Dermis microvascular lymphatic vessel endothelial cell (primary cell): Measurements from ENCODE around the gene TMEM217. TPM values are rescaled to one million over a fixed set of nuclear protein-coding genes. Genes with fewer than 3 reads are reported as not detected.
"Not testable (repeated sequence)": the region's sequence is repeated elsewhere in the genome, so short reads cannot be mapped to it uniquely, and the experiment has no call there.

Experiments
- DNase-seq, 2 donors: peaks; one replicate each; pipeline versions ENCODE4 v3.0.0 to v3.0.0-alpha.2; 2010; ENCODE audit warnings: low read depth in 2 of 2
- total RNA-seq: library from RNA; depleted of rRNA; stranded (reverse); fragments of >200 nt; gene quantifications from 2 replicates; pipeline ENCODE4 v1.2.1, GENCODE V29; 2014

Gene TMEM217
- total RNA-seq, 1 donor from 2014 or later, result 8.6 TPM

DNA sequence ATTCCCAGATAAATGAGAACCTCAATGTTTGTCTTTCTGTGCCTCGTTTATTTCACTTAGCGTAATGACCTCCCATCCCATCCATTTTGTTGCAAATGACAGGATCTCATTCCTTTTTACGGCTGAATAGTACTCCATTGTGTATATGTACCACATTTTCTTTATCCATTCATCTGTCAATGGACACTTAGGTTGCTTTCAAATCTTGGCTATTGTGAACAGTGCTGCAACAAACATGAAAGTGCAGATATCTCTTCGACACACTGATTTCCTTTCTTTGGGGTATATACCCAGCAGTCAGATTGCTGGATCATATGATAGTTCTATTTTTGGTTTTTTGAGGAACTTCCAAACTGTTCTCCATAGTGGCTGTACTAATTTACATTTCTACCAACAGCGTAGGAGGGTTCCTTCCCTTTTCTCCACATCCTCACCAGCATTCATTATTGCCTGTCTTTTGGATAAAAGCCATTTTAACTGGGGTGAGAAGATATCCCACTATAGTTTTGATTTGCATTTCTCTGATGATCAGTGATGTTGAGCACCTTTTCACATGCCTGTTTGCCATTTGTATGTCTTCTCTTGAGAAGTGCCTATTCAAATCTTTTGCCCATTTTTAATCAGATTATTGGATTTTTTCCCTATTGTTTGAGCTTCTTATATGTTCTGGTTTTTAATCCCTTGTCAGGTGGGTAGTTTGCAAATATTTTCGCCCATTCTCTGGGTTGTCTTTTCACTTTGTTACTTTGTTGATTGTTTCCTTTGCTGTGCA is 71.8 kb downstream of the TMEM217 start:
- DNase-seq, result not testable (repeated sequence)

DNA sequence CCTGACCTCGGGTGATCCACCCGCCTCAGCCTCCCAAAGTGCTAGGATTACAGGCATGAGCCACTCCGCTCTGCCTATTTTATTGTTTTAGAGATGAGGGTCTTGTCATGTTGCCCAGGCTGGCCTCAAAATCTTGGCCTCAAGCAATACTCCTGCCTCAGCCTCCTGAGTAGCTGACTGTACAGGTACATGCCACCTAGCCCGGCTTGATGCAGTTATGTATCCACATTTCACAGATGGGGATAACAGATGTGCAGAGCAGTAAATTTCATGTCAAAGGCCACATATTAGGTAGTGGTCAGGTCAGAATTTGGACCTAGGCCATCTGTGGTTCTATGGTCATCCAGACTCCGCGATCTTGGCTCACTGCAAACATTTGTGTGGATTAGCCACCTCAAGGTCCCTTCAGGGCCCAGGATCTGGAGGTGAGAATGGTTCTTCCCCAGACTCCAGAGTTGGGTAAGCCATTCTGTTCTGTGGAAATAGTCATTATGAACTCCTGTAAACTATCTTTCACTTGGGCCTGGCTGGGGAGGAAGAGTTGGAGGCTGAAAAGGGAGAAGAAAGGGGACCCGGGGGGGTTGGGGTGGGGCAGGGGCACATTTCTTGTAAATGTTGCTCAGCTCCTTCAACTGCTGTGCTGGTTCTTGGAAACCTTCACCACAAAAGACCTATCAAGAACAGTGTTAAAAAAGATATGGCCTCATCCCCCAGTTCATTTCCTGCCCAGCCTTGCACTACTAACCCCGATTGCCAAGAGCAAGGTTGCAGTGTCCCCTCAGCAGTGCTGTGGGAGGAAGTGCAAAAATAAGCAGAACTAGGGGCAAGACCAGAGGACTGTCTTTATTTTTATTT is 75.0 kb downstream of the TMEM217 start:
- DNase-seq, result no peak

DNA sequence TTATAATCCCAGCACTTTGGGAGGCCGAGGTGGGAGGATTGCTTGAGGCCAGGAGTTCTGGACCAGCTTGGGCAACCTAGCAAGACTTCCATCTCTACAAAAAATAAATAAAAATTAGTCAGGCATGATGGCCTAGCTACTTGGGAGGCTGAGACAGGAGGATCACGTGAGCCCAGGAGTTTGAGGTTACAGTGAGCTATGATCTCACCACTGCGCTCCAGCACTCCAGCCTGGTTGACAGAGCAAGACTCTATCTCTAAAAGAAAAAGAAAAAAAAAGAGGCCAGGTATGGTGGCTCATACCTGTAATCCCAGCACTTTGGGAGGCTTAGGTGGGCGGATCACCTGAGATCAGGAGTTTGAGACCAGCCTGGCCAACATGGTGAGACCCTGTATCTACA is 77.3 kb downstream of the TMEM217 start:
- DNase-seq, result not testable (repeated sequence)

DNA sequence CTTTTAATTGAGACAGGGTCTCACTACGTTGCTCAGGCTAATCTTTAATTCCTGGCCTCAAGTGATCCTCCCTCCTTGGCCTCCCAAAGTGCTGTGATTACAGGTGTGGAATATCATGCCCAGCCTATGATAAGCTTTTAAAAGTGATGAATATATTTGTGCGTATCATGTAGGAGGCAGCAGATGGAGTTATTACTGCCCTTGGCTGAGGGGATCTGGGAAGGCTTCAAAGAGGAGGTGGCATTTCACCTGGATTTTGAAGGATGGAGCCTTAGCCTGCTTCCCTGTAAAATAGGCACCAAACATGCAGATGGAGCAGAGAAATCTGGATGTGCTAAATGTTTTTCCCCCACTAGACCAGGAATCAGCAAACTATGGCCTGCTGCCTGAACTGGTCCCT is 77.9 kb downstream of the TMEM217 start:
- no peak for DNase-seq

DNA sequence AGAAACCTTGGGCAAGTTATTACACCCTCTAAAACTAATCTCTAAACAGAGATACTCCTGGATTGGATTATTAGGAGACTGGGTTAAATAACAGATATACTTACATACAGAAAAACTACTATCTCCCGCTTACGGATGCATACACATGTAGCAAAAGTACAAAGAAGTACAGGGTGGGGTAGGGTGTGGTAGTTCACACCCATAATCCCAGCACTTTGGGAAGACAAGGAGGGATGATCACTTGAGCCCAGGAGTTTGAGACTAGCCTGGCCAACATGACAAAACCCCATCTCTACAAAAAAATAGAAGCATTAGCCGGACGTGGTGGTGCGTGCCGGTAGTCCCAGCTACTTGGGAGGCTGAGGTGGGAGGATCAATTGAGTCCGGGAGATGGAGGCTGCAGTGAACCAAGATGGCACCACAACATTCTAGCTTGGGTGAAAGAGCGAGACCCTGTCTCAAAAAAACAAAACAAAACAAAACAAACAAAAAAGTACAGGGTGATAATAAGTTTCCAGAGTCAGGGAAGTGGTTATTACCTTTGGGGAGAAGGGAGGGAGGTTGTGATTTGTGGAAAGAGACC is 79.9 kb downstream of the TMEM217 start:
- no peak for DNase-seq

DNA sequence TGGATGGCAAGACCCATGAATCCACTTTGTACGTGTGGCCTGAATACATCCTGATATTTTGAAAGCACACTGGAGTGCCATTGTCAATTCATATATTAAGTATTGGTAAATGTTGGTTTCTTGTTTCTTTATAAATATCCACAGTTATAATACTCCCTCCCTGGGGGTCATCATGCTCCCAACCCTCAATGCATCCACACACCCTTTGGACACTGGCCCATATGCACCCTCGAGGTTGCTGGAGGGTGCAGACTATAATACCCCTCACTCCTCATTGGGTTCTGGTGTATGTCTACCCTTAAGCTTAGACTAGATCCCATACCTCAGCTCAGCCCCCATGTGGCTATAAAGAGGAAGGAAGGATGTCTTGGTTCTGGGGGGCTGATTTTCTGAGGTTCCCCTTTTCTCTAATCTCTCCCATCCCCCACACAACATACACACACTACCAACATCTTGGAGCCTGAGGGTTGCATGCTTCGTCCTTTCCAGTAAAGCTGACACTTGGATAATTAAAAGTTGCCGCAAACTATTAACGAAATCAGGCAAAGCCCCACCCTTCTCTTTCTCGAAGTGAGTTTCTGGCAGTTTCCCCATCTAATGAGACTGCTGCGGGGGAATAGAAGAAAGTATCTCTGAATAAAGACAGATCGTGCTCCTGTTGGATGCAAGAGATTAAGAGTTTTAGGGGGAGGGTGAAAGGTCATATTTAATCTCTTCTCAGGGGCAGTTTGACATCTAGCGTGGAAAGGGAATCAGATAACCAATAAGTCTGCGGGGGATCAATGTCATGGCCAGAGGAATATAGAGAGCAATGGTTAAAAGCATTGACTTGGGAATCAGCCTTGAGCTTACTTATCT is 80.6 kb downstream of the TMEM217 start:
- no peak for DNase-seq

DNA sequence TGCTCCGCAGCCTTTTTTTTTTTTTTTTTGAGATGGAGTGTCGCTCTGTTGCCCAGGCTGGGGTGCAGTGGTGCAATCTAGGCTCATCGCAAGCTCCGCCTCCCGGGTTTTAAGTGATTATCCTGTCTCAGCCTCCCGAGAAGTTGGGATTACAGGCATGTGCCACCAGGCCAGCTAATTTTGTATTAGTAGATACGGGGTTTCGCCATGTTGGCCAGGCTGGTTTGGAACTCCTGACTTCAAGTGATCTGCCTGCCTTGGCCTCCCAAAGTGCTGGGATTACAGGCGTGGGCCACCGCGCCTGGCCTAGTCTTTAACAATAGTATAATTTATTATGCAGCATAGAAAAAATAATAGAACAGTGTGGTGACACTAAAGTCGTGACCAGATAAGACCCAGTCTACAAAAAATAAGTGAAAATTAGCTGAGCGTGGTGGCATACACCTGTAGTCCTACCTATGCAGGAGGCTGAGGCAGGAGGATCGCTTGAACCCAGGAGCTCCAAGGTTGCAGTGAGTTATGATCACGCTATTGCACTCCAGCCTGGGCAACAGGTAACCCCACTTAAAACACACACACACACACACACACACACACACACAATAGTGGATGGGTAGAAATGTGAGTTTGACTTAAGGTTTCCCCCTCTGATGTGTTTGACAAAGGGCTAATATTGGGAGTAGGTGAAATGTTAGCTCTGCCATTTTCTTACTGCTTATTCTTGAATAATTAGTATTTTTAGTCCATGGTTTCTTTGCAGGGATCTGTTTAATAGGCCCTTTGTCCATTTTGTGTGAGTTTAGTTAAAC is 81.5 kb downstream of the TMEM217 start:
- no peak for DNase-seq

DNA sequence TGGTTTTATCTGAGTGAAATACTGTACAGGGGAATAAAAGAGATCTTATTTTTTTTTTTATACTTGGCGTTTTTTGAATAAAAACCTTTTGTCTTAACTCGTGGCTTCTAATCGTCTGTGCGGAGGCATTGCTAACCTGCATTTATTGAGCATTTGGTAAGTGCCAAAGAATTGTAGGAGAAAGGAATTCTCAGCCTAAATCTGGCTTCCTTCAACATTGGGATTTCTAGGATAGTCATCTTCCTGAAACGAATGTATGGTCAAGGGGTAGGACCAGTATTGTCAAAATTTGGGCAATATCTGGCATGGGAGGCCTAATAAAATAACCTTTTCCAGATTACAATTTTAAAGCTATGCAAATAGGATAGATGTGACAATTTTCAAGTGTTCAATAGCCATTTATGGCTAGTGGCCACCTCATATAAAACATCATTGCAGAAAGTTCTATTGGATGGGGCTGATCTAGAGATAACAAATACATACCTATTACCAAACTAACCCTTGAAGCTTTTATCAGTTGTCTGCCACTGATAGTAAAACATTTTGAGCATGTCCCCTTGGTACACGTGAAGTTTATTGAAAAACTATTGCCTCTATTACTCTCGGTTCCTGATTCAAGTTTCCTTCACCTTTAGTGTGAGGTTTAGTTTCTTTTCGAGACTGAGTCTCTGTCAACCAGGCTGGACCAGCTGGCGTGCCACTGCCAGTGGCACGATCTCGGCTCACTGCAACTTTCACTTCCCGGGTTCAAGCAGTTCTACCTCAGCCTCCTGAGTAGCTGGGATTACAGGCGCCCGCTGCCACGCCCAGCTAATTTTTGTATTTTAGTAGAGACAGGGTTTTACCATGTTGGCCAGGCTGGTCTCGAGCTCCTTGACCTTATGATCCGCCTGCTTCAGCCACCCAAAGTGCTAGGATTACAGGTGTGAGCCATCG is 82.3 kb downstream of the TMEM217 start:
- DNase-seq, result no peak

DNA sequence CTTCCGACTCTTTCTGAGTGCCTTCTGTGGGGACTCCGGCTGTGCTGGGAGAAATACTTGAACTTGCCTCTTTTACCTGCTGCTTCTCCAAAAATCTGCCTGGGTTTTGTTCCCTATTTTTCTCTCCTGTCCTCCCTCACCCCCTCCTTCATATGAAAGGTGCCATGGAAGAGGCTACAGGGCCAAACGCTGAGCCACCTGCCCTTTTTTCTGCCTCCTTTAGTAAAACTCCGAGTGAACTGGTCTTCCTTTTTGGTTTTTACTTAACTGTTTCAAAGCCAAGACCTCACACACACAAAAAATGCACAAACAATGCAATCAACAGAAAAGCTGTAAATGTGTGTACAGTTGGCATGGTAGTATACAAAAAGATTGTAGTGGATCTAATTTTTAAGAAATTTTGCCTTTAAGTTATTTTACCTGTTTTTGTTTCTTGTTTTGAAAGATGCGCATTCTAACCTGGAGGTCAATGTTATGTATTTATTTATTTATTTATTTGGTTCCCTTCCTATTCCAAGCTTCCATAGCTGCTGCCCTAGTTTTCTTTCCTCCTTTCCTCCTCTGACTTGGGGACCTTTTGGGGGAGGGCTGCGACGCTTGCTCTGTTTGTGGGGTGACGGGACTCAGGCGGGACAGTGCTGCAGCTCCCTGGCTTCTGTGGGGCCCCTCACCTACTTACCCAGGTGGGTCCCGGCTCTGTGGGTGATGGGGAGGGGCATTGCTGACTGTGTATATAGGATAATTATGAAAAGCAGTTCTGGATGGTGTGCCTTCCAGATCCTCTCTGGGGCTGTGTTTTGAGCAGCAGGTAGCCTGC is 83.2 kb downstream of the TMEM217 start:
- DNase-seq, result no peak

DNA sequence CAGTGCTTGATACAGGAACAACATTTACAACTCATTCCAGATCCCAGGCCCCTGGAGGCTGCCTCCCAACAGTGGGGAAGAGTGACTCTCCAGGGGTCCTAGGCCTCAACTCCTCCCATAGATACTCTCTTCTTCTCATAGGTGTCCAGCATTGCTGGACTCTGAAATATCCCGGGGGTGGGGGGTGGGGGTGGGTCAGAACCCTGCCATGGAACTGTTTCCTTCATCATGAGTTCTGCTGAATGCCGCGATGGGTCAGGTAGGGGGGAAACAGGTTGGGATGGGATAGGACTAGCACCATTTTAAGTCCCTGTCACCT is 83.8 kb downstream of the TMEM217 start:
- no peak for DNase-seq

DNA sequence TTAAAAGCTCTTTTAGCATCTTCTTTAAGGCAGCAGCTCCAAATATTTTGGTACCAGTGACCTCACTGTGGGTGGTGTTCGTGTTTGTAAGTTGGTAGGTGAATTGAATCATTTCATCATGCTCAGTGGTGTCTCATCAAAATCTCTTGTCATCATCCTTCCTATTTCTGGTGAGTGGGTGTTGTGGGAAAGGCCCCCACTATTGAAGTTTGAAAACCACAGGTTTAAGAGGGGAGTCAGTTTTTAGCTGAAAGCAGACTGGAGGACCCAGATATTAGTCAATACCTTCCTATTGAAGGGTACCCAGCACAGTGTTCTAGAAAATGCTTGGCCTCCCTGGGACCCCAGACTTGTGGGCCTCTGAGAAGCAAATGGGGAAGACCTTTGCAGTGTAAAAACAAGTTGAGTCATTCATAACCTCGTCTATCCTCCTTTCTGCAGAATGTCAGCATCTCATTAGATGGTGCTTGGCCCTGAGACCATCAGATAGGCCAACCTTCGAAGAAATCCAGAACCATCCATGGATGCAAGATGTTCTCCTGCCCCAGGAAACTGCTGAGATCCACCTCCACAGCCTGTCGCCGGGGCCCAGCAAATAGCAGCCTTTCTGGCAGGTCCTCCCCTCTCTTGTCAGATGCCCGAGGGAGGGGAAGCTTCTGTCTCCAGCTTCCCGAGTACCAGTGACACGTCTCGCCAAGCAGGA is 84.3 kb downstream of the TMEM217 start:
- no peak for DNase-seq

DNA sequence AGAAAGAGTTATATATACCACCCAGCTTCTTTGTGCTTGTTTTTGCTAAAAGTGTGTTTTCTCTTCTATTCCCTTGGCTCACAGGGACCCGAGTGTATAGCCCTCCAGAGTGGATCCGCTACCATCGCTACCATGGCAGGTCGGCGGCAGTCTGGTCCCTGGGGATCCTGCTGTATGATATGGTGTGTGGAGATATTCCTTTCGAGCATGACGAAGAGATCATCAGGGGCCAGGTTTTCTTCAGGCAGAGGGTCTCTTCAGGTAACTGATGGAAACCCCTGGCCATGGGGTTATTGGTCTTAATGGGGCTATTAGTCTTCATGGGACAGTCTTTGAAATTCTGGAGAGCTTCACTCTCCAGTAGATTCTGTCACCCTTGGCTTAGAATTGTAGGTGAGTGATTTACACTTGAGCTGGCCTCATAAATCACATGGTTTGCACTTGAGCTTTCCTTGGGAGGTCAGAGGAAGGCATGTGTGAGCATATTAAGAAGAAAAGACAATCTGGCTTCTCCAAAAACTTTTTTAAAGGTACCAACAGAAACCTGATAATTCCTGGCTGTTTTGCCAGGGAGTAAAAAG is 84.9 kb downstream of the TMEM217 start:
- DNase-seq, result no peak

DNA sequence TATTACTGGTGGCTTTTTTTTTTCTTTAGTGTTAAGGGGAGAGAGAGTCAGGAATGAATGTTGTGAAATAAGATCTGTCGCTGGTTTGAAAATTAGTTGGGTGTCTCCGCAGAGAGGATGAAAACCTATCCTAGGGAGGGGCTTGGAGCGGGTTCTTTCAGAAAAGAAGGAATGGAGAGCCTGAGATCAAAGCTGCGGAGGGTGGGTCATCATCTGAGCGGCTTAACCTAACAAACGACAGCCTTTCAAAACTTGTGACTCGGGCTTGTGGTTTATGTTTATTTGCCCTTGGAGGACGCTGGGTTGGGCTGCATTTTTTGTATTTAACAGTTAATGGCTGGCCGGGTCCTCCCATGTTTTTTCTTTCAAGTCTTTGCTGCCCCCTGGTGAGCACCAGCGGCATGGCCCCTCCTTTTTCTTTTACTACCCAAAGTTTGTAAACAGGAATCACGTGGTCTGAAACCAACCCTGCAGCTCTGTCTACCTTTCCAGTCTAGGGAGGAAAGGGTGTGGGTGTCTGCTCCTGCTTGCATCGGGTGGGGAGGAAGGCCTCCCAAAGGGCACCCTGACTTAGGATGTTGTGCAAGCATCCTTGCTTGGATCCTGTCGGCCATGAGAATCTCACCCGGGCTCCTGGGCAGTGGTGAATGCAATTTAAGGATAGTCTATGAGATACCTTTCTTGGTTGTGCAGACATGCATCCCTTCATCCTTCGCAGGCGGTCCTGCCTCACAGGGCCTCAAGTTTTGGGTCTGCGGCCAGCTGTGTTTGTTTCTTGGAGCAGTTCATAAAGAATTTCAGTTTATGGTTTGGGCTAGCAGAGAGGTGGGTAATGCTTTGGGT is 85.8 kb downstream of the TMEM217 start:
- DNase-seq, result peak; percentile 48 to 85

DNA sequence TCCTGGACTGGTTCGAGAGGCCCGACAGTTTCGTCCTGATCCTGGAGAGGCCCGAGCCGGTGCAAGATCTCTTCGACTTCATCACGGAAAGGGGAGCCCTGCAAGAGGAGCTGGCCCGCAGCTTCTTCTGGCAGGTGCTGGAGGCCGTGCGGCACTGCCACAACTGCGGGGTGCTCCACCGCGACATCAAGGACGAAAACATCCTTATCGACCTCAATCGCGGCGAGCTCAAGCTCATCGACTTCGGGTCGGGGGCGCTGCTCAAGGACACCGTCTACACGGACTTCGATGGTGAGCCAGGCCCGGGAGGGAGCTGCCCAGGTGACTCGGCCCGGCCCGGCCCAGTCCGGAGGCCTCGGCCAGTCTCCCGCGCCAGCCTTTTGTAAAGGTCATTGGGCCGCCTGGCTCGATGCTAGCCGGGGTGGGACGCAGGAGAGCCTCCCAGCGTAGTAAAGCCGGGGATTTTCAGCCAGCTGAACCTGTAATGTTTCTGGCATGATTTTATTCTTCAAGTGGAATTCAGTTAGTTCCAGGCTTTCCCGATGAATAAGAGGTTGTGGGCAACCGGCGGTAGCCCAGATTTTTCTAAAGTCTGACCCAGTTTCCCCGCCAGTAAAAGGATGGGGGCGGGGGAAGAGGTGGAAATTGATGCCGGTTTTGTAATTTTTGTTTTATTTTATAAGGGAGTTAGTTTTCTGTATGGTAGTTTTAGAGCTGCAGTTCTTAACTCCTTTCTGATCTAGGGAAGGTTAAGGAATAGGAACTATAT is 86.6 kb downstream of the TMEM217 start:
- DNase-seq, result peak in 1 of 2 donors; percentile 22

DNA sequence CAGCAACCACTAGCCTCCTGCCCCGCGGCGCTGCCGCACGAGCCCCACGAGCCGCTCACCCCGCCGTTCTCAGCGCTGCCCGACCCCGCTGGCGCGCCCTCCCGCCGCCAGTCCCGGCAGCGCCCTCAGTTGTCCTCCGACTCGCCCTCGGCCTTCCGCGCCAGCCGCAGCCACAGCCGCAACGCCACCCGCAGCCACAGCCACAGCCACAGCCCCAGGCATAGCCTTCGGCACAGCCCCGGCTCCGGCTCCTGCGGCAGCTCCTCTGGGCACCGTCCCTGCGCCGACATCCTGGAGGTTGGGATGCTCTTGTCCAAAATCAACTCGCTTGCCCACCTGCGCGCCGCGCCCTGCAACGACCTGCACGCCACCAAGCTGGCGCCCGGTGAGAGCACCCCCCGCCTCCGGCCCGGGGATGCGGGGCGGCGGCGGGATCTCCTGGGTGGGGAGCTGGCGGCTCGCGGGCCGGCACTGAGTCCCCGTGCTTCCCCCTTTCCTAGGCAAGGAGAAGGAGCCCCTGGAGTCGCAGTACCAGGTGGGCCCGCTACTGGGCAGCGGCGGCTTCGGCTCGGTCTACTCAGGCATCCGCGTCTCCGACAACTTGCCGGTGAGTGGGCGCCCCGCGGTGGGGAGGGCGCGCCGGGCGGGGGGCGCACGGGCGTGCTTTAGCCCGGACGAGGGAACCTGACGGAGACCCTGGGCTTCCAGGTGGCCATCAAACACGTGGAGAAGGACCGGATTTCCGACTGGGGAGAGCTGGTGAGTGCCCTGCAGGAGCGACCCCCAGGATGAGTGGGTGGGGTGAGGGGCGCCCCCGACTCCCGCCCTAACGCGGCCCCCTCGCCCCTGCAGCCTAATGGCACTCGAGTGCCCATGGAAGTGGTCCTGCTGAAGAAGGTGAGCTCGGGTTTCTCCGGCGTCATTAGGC is 87.4 kb downstream of the TMEM217 start:
- DNase-seq, result peak in 1 of 2 donors; percentile 31
